ENCODE data around the gene RABGAP1L.

RABGAP1L gene

DNA sequence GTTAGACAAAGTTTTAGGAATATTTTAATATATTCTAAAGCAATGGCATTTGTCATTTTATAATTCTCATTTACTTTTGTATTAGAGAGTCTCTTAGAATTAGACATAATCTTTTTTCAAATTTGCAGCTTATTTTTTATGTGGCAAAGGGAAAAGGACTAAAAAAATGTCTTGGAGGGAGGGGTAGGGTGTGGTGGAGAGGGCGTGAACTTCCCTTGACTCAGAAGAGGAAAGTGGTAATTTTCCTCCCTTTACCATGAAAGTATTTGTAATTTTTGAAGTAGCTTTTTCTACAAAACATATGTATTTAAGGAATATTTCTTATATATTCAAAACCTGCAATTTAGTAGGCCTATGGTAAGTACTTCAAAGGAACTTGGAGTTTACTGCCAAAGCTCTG is 6.9 kb upstream of the RABGAP1L start:
- Mint-ChIP-seq H3K36me3 (ENCODE audit: low read depth) (no peaks in the 10 kb centered on the region), H3K27me3 (ENCODE audit: low read depth) (no peaks in the 10 kb centered on the region), H3K4me3 (no peak overlapping the region), H3K27ac (no peak overlapping the region), H3K9me3 (peaks cover 7% of the 10 kb centered on the region), H3K4me1 (no peaks in the 10 kb centered on the region)
- TF ChIP-seq, protein P1, sequence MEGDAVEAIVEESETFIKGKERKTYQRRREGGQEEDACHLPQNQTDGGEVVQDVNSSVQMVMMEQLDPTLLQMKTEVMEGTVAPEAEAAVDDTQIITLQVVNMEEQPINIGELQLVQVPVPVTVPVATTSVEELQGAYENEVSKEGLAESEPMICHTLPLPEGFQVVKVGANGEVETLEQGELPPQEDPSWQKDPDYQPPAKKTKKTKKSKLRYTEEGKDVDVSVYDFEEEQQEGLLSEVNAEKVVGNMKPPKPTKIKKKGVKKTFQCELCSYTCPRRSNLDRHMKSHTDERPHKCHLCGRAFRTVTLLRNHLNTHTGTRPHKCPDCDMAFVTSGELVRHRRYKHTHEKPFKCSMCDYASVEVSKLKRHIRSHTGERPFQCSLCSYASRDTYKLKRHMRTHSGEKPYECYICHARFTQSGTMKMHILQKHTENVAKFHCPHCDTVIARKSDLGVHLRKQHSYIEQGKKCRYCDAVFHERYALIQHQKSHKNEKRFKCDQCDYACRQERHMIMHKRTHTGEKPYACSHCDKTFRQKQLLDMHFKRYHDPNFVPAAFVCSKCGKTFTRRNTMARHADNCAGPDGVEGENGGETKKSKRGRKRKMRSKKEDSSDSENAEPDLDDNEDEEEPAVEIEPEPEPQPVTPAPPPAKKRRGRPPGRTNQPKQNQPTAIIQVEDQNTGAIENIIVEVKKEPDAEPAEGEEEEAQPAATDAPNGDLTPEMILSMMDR (IDR thresholded peaks at IDR 0.05; ENCODE audit: unreplicated experiment in 3 of 3) = no peak

DNA sequence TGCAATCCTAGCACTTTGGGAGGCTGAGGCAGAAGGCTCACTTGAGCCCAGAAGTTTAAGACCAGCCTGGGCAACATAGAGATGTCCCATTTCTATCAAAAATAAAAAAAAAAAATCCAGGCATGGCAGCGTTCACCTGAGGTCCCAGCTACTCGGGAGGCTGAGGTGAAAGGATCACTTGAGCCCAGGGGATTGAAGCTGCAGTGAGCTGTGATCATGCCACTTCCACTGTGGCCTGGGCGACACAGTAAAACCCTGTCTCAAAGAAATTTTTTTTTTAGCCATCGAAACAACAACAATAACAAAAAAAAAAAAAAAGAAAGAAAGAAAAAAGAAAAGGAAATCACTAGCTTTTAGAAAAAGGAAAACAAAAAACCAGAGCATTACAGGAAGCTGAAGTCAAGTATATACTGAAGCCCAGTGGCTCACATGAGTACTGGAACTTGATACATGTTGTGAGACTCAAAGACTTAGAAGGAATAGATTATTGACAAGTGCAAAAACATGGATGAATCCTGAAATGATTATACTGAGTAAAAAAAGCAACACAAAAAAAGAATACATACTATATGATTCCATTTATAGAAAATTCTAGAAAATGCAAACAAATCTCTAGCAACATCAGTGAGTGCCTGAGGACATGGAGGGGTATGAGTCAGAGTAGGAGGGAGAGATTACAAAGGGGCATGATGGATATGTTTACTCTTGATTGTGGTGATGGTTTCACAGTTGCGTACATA is 6.1 kb upstream of the RABGAP1L start:
- H3K9me3 Mint-ChIP-seq = peaks cover 2% of the 10 kb centered on the region
- no peaks in the 10 kb centered on the region for H3K27me3 Mint-ChIP-seq (ENCODE audit: low read depth)
- H3K27ac Mint-ChIP-seq = no peak overlapping the region
- TF ChIP-seq, protein P1 (IDR thresholded peaks at IDR 0.05; ENCODE audit: unreplicated experiment in 3 of 3) = no peak
- peaks cover 1% of the 10 kb centered on the region for H3K4me1 Mint-ChIP-seq
- no peaks in the 10 kb centered on the region for H3K36me3 Mint-ChIP-seq (ENCODE audit: low read depth)
- no peak overlapping the region for H3K4me3 Mint-ChIP-seq

DNA sequence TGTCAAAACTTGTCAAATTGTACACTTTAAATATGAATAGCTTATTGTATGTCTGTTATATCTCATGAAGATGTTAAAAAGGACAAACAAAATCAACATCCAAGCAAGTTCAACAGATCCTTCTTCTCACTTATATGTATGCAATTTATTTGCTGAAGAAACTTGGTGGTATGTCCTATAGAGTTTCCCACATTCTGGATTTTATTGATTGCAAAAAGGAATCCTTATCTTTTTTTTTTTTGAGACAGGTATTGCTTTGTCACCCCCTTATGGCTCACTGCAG is 5.6 kb upstream of the RABGAP1L start:
- TF ChIP-seq, protein P1 (IDR thresholded peaks at IDR 0.05; ENCODE audit: unreplicated experiment in 3 of 3) = no peak
- H3K4me1 Mint-ChIP-seq = peaks cover 7% of the 10 kb centered on the region
- no peak overlapping the region for H3K4me3 Mint-ChIP-seq
- H3K9me3 Mint-ChIP-seq = peaks cover 2% of the 10 kb centered on the region
- no peaks in the 10 kb centered on the region for H3K27me3 Mint-ChIP-seq (ENCODE audit: low read depth)
- H3K36me3 Mint-ChIP-seq (ENCODE audit: low read depth) = no peaks in the 10 kb centered on the region
- H3K27ac Mint-ChIP-seq = no peak overlapping the region

DNA sequence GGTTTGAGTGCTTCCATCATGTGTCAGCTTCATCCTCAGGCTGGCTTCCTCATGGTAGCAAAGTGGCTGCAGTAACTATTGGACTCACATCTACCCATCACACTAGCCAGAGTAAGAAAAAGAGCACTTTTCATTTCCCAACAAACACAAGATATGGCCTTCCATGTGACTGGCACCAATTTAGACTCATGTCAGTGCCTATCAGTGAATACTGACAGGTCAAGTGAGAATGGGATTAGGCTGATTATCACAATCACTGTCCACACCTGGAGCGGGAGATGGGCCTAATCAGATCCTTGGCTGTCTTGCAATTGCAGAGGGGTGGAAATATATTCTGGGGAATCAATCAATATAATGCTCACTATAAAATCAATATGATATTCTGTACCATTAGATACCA is 2.9 kb upstream of the RABGAP1L start:
- no peaks in the 10 kb centered on the region for H3K36me3 Mint-ChIP-seq (ENCODE audit: low read depth)
- H3K4me1 Mint-ChIP-seq = peaks cover 19% of the 10 kb centered on the region
- no peak overlapping the region for H3K27ac Mint-ChIP-seq
- no peak overlapping the region for H3K4me3 Mint-ChIP-seq
- TF ChIP-seq, protein P1 (IDR thresholded peaks at IDR 0.05; ENCODE audit: unreplicated experiment in 3 of 3) = no peak
- no peaks in the 10 kb centered on the region for H3K27me3 Mint-ChIP-seq (ENCODE audit: low read depth)
- H3K9me3 Mint-ChIP-seq = no peaks in the 10 kb centered on the region

DNA sequence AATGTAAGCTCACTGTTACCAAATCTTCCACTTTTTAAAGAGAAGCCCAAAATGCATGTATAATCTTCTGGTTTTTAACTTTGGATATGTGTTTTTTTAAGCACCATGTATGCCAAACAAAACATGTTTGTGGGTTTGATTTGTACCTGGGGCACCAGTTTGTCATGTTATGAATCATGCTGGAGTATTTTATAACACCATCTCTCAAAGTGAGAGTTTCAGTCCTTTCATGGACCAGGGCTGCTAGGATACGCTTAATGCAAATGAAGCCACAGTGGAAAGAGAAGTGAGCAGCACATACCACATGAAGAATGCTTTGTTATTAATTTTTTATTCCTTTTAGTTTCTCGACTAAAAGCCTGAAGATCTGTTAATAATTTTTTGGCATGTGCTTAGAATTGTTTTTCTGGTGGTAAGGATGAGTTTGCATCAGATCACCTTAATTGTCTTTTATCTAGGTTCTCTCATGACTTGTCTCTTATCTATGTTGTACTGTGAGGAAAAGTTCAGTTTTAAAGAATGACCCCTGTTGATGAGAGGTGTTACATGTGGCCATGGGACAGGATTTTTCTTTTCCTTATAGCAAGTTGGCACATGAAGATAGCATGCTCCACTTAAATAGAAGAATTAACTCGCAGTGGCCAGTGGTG is 2.0 kb upstream of the RABGAP1L start:
- Mint-ChIP-seq H3K4me1 (peaks cover 19% of the 10 kb centered on the region), H3K36me3 (ENCODE audit: low read depth) (no peaks in the 10 kb centered on the region), H3K27me3 (ENCODE audit: low read depth) (no peaks in the 10 kb centered on the region), H3K4me3 (peak overlapping the region; percentile 38 to 99 (median 51)), H3K9me3 (no peaks in the 10 kb centered on the region), H3K27ac (no peak overlapping the region)
- TF ChIP-seq, protein P1 (IDR thresholded peaks at IDR 0.05; ENCODE audit: unreplicated experiment in 3 of 3) = no peak

DNA sequence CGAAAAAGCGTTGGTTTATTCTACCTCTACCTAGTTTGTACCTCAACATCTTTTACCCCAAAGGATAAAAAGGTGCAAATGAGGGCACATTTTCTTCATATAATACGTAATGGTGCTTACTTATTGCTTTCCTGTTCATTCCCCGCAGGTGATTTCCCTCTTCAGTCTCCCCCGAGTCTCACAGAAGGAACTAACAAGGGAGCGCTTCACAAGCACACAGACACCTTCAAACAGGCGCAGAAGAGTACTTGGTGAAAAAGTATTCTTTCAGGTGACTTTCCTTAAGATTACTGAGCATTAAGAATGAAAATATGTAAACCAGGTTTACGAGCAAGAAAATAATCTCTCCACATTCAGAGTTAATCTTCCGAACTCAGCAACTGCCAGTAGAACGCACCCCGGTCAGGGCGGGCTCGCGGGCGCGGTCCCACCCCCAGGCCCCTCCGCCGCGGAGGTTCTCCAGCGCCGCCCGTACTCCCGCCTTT is 511 bp upstream of the RABGAP1L start:
- Mint-ChIP-seq H3K4me1 (peaks cover 19% of the 10 kb centered on the region), H3K36me3 (ENCODE audit: low read depth) (no peaks in the 10 kb centered on the region)
- TF ChIP-seq, protein P1 (IDR thresholded peaks at IDR 0.05; ENCODE audit: unreplicated experiment in 3 of 3) = no peak

More for the DNA sequence above, 511 bp upstream of the RABGAP1L start:
- Mint-ChIP-seq H3K27ac (peak overlapping the region; percentile 52 to 78 (median 64)), H3K4me3 (peak overlapping the region; percentile 96 to 99 (median 98)), H3K9me3 (no peaks in the 10 kb centered on the region), H3K27me3 (ENCODE audit: low read depth) (no peaks in the 10 kb centered on the region)
